ENCODE results near the gene PRKAG3. TPM values are rescaled to one million over a fixed set of nuclear protein-coding genes. Genes with fewer than 3 reads are reported as not detected.
"Not testable (repeated sequence)": the region's sequence is repeated elsewhere in the genome, so short reads cannot be mapped to it uniquely, and the experiment has no call there.

Gene PRKAG3
- polyA plus RNA-seq, 1 donor = 44.4 TPM

DNA sequence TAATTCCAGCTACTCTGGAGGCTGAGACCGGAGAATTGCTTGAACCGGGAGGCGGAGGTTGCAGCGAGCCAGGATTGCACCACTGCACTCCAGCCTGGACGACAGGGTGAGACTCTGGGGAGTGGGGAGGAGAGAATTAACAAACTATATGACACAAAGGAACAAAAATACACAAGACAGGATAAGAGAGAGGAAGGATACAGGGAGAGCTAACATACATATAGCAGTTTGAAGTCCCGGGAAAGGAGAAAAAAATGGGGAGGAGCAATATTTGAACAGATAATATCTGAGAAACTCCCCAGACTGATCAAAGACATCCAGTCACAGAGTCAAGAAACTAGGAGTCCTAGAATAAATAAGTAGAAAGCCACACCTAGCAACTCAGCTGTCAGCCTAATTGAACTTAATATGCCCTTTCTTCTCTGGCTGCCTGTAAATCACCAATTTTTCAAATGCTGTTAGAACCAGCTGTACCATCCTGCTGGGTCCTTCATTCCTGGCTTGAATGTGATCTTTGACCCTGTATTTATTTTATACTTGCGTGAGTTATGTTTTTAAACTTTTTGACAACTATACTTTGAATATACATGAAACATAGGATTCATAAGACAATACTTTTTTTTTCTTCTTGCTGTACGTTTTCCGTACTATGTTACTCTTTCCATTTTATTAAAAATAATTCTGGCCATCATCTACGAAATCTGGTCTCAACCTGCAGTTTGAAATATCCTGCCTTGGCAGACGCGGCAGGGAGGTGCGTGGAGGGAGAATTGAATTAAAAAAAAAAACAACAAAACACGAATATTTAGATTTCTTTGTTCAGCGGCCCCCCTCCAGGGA, 50.5 kb downstream of the PRKAG3 start:
- no peak for DNase-seq

GRCh38 chr2:218780046-218780445, 51.6 kb downstream of the PRKAG3 start:
- DNase-seq = no peak

GRCh38 chr2:218777276-218777990, 54.2 kb downstream of the PRKAG3 start:
- DNase-seq = no peak

GRCh38 chr2:218776488-218776887, 55.1 kb downstream of the PRKAG3 start:
- DNase-seq = no peak

- DNase-seq = no peak
Observed at GRCh38 chr2:218773881-218774280, 57.7 kb downstream of the PRKAG3 start.

DNA sequence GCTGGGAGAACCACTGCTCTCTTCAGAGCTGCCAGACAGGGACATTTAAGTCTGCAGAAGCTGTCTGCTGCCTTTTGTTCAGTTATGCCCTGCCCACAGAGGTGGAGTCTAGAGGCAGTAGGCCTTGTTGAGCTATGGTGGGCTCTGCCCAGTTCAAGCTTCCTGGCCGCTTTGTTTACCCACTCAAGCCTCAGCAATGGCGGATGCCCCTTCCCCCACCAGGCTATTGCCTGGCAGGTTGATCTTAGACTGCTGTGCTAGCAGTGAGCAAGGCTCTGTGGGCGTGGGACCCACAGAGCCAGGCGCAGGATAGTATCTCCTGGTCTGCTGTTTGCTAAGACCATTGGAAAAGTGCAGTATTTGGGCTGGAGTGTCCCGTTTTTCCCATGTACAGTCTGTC, 58.8 kb downstream of the PRKAG3 start:
- DNase-seq = not testable (repeated sequence)

Other genes starting within 250 kb of the PRKAG3 start
- gene PLCD4, start 223.9 kb downstream of the PRKAG3 start, polyA plus RNA-seq (ENCODE audit: insufficient read length) = 61.5 TPM
- 16.8 TPM for gene ZNF142, start 172.2 kb downstream of the PRKAG3 start, polyA plus RNA-seq (ENCODE audit: insufficient read length)
- 38.9 TPM for gene BCS1L, start 172.1 kb downstream of the PRKAG3 start, polyA plus RNA-seq (ENCODE audit: insufficient read length)
- 29.4 TPM for gene RNF25, start 159.8 kb downstream of the PRKAG3 start, polyA plus RNA-seq (ENCODE audit: insufficient read length)
- 28.0 TPM for gene STK36, start 159.7 kb downstream of the PRKAG3 start, polyA plus RNA-seq (ENCODE audit: insufficient read length)
- gene TTLL4, start 121.0 kb downstream of the PRKAG3 start, polyA plus RNA-seq (ENCODE audit: insufficient read length) = 26.8 TPM
- 25.4 TPM for gene CYP27A1, start 49.7 kb downstream of the PRKAG3 start, polyA plus RNA-seq (ENCODE audit: insufficient read length)
- gene WNT6, start 28.0 kb upstream of the PRKAG3 start, polyA plus RNA-seq (ENCODE audit: insufficient read length) = 0.45 TPM
- 0.23 TPM for gene WNT10A, start 49.0 kb upstream of the PRKAG3 start, polyA plus RNA-seq (ENCODE audit: insufficient read length)
- gene CDK5R2, start 127.9 kb upstream of the PRKAG3 start, polyA plus RNA-seq (ENCODE audit: insufficient read length) = not detected
- gene FEV, start 153.4 kb upstream of the PRKAG3 start, polyA plus RNA-seq (ENCODE audit: insufficient read length) = 0.58 TPM
- not detected for gene CRYBA2, start 161.6 kb upstream of the PRKAG3 start, polyA plus RNA-seq (ENCODE audit: insufficient read length)
- gene CFAP65, start 209.7 kb upstream of the PRKAG3 start, polyA plus RNA-seq (ENCODE audit: insufficient read length) = not detected
- gene IHH, start 229.1 kb upstream of the PRKAG3 start, polyA plus RNA-seq (ENCODE audit: insufficient read length) = not detected